ENCODE data around the gene KRTAP5-6. TPM values are rescaled to one million over a fixed set of nuclear protein-coding genes. Genes with fewer than 3 reads are reported as not detected.

KRTAP5-6 gene, protein sequence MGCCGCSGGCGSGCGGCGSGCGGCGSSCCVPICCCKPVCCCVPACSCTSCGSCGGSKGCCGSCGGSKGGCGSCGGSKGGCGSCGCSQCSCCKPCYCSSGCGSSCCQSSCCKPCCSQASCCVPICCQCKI
- not detected for polyA plus RNA-seq

DNA sequence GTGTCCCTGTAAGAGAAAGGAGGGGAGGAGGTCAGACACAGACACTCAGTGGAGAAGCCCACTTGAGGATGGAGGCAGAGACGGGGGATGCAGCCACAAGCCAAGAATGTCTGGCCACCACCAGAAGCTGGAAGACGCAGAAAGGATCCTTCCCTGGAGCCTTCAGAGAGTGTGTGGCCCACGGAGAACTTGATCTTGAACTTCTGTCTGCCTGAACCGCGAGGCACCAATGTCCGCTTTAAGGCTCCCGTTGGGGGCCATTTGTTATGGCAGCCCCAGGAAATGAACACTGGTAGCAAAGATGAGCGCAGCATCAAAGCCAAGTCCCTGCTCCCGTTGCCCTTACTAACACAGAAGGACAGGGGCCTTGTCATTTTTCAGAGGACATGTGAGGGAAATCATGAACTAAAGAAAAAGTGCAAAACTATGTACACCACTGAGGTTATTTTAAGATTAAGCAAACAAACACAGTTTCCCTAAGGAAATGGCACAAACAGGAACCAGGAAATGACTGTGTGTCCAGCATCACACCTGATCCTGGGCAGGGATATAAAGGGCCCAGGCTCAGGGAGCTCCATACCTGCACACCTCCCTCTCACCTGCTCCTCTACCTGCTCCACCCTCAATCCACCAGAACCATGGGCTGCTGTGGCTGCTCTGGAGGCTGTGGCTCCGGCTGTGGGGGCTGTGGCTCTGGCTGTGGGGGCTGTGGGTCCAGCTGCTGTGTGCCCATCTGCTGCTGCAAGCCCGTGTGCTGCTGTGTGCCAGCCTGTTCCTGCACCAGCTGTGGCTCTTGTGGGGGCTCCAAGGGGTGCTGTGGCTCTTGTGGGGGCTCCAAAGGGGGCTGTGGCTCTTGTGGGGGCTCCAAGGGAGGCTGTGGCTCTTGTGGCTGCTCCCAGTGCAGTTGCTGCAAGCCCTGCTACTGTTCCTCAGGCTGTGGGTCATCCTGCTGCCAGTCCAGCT lies at the start of gene KRTAP5-6:
Gene KRTAP5-6 (plus strand): TSS at position 588 of the 963 bp plus-strand sequence. CDS start 51 bp downstream, at position 639.
- Histone ChIP-seq H3K4me1 (ENCODE audit: control insufficient read depth in 2 of 2, insufficient read depth in 2 of 2, low read length in 1 of 2) (peaks cover 0 to 4% of the 10 kb centered on the region in 2 donors), H3K27ac (ENCODE audit: low read depth in 2 of 2, low read length in 1 of 2) (no peak within 1 kb of the TSS), H3K27me3 (ENCODE audit: control insufficient read depth in 1 of 2, insufficient read depth in 2 of 2, low read length in 2 of 2) (no peaks in the 10 kb centered on the region), H3K4me3 (ENCODE audit: low read depth in 1 of 2, low read length in 2 of 2) (no peak within 1 kb of the TSS), H3K36me3 (ENCODE audit: control insufficient read depth in 2 of 2, insufficient read depth in 2 of 2, low read length in 1 of 2) (no peaks in the 10 kb centered on the region), H3K9me3 (ENCODE audit: control insufficient read depth in 2 of 2, insufficient read depth in 1 of 2, low read depth in 1 of 2, low read length in 1 of 2) (no peaks in the 10 kb centered on the region)
- 85 to 87% methylated on average over 11 of the region's 11 CpGs for WGBS, 2 donors

- Histone ChIP-seq H3K9me3 (ENCODE audit: control insufficient read depth in 2 of 2, insufficient read depth in 1 of 2, low read depth in 1 of 2, low read length in 1 of 2) (no peaks in the 10 kb centered on the region), H3K36me3 (ENCODE audit: control insufficient read depth in 2 of 2, insufficient read depth in 2 of 2, low read length in 1 of 2) (no peaks in the 10 kb centered on the region), H3K27ac (ENCODE audit: low read depth in 2 of 2, low read length in 1 of 2) (no peak overlapping the region), H3K4me3 (ENCODE audit: low read depth in 1 of 2, low read length in 2 of 2) (no peak overlapping the region), H3K27me3 (ENCODE audit: control insufficient read depth in 1 of 2, insufficient read depth in 2 of 2, low read length in 2 of 2) (no peaks in the 10 kb centered on the region), H3K4me1 (ENCODE audit: control insufficient read depth in 2 of 2, insufficient read depth in 2 of 2, low read length in 1 of 2) (peaks cover 0 to 6% of the 10 kb centered on the region in 2 donors)
- 89 to 91% methylated on average over 35 of the region's 35 CpGs for WGBS, 2 donors
These were observed 48.9 kb upstream of the KRTAP5-6 start for GRCh38 chr11:1647901-1648652.

GRCh38 chr11:1648653-1649420 lies 48.2 kb upstream of the KRTAP5-6 start:
- H3K9me3 ChIP-seq (ENCODE audit: control insufficient read depth in 2 of 2, insufficient read depth in 1 of 2, low read depth in 1 of 2, low read length in 1 of 2) = no peaks in the 10 kb centered on the region
- H3K36me3 ChIP-seq (ENCODE audit: control insufficient read depth in 2 of 2, insufficient read depth in 2 of 2, low read length in 1 of 2) = no peaks in the 10 kb centered on the region
- WGBS, 2 donors = 86 to 90% methylated on average over 28 of the region's 28 CpGs
- no peaks in the 10 kb centered on the region for H3K27me3 ChIP-seq (ENCODE audit: control insufficient read depth in 1 of 2, insufficient read depth in 2 of 2, low read length in 2 of 2)
- peaks cover 0 to 6% of the 10 kb centered on the region in 2 donors for H3K4me1 ChIP-seq (ENCODE audit: control insufficient read depth in 2 of 2, insufficient read depth in 2 of 2, low read length in 1 of 2)
- H3K4me3 ChIP-seq (ENCODE audit: low read depth in 1 of 2, low read length in 2 of 2) = no peak overlapping the region
- no peak overlapping the region for H3K27ac ChIP-seq (ENCODE audit: low read depth in 2 of 2, low read length in 1 of 2)

GRCh38 chr11:1650034-1650917 lies 46.7 kb upstream of the KRTAP5-6 start:
- H3K36me3 ChIP-seq (ENCODE audit: control insufficient read depth in 2 of 2, insufficient read depth in 2 of 2, low read length in 1 of 2) = no peaks in the 10 kb centered on the region
- H3K27me3 ChIP-seq (ENCODE audit: control insufficient read depth in 1 of 2, insufficient read depth in 2 of 2, low read length in 2 of 2) = no peaks in the 10 kb centered on the region
- peaks cover 0 to 6% of the 10 kb centered on the region in 2 donors for H3K4me1 ChIP-seq (ENCODE audit: control insufficient read depth in 2 of 2, insufficient read depth in 2 of 2, low read length in 1 of 2)
- H3K4me3 ChIP-seq (ENCODE audit: low read depth in 1 of 2, low read length in 2 of 2) = no peak overlapping the region
- H3K27ac ChIP-seq (ENCODE audit: low read depth in 2 of 2, low read length in 1 of 2) = no peak overlapping the region
- 52 to 66% methylated on average over 15 of the region's 15 CpGs for WGBS, 2 donors
- no peaks in the 10 kb centered on the region for H3K9me3 ChIP-seq (ENCODE audit: control insufficient read depth in 2 of 2, insufficient read depth in 1 of 2, low read depth in 1 of 2, low read length in 1 of 2)

- H3K4me1 ChIP-seq (ENCODE audit: control insufficient read depth in 2 of 2, insufficient read depth in 2 of 2, low read length in 1 of 2) = peaks cover 0 to 8% of the 10 kb centered on the region in 2 donors
- 74 to 75% methylated on average over 5 of the region's 5 CpGs for WGBS, 2 donors
- no peak overlapping the region for H3K27ac ChIP-seq (ENCODE audit: low read depth in 2 of 2, low read length in 1 of 2)
- H3K27me3 ChIP-seq (ENCODE audit: control insufficient read depth in 1 of 2, insufficient read depth in 2 of 2, low read length in 2 of 2) = no peaks in the 10 kb centered on the region
- no peaks in the 10 kb centered on the region for H3K9me3 ChIP-seq (ENCODE audit: control insufficient read depth in 2 of 2, insufficient read depth in 1 of 2, low read depth in 1 of 2, low read length in 1 of 2)
- H3K36me3 ChIP-seq (ENCODE audit: control insufficient read depth in 2 of 2, insufficient read depth in 2 of 2, low read length in 1 of 2) = no peaks in the 10 kb centered on the region
- no peak overlapping the region for H3K4me3 ChIP-seq (ENCODE audit: low read depth in 1 of 2, low read length in 2 of 2)
These were observed 46.1 kb upstream of the KRTAP5-6 start for GRCh38 chr11:1650918-1651262.

GRCh38 chr11:1651411-1651980 lies 45.5 kb upstream of the KRTAP5-6 start:
- Histone ChIP-seq H3K4me3 (ENCODE audit: low read depth in 1 of 2, low read length in 2 of 2) (no peak overlapping the region), H3K4me1 (ENCODE audit: control insufficient read depth in 2 of 2, insufficient read depth in 2 of 2, low read length in 1 of 2) (peaks cover 0 to 8% of the 10 kb centered on the region in 2 donors), H3K27ac (ENCODE audit: low read depth in 2 of 2, low read length in 1 of 2) (no peak overlapping the region), H3K27me3 (ENCODE audit: control insufficient read depth in 1 of 2, insufficient read depth in 2 of 2, low read length in 2 of 2) (no peaks in the 10 kb centered on the region), H3K9me3 (ENCODE audit: control insufficient read depth in 2 of 2, insufficient read depth in 1 of 2, low read depth in 1 of 2, low read length in 1 of 2) (no peaks in the 10 kb centered on the region), H3K36me3 (ENCODE audit: control insufficient read depth in 2 of 2, insufficient read depth in 2 of 2, low read length in 1 of 2) (no peaks in the 10 kb centered on the region)
- WGBS, 2 donors = 85 to 89% methylated on average over 7 of the region's 7 CpGs

GRCh38 chr11:1652026-1652425 lies 45.0 kb upstream of the KRTAP5-6 start:
- Histone ChIP-seq H3K36me3 (ENCODE audit: control insufficient read depth in 2 of 2, insufficient read depth in 2 of 2, low read length in 1 of 2) (no peaks in the 10 kb centered on the region), H3K4me1 (ENCODE audit: control insufficient read depth in 2 of 2, insufficient read depth in 2 of 2, low read length in 1 of 2) (peaks cover 0 to 8% of the 10 kb centered on the region in 2 donors), H3K9me3 (ENCODE audit: control insufficient read depth in 2 of 2, insufficient read depth in 1 of 2, low read depth in 1 of 2, low read length in 1 of 2) (no peaks in the 10 kb centered on the region), H3K27ac (ENCODE audit: low read depth in 2 of 2, low read length in 1 of 2) (no peak overlapping the region), H3K27me3 (ENCODE audit: control insufficient read depth in 1 of 2, insufficient read depth in 2 of 2, low read length in 2 of 2) (no peaks in the 10 kb centered on the region), H3K4me3 (ENCODE audit: low read depth in 1 of 2, low read length in 2 of 2) (no peak overlapping the region)
- WGBS, 2 donors = 79 to 81% methylated on average over 19 of the region's 19 CpGs

DNA sequence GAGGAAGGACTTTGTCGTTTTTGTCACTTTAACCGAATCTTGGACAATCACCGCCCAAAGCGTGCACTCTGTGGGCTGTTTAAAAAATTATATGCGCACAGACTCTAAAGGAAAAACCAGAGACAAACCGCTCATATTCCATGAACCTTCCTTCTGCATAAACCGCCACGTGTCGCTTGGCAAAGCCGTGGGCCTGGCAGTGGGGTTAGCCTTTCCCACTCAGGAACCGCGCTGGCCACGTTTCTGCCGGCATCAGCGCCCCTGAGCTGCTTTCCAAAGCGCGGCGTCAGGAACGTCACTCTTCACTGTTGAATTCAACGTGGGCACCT lies 44.6 kb upstream of the KRTAP5-6 start:
- H3K9me3 ChIP-seq (ENCODE audit: control insufficient read depth in 2 of 2, insufficient read depth in 1 of 2, low read depth in 1 of 2, low read length in 1 of 2) = no peaks in the 10 kb centered on the region
- H3K27me3 ChIP-seq (ENCODE audit: control insufficient read depth in 1 of 2, insufficient read depth in 2 of 2, low read length in 2 of 2) = no peaks in the 10 kb centered on the region
- H3K4me3 ChIP-seq (ENCODE audit: low read depth in 1 of 2, low read length in 2 of 2) = no peak overlapping the region
- peaks cover 0 to 8% of the 10 kb centered on the region in 2 donors for H3K4me1 ChIP-seq (ENCODE audit: control insufficient read depth in 2 of 2, insufficient read depth in 2 of 2, low read length in 1 of 2)
- H3K36me3 ChIP-seq (ENCODE audit: control insufficient read depth in 2 of 2, insufficient read depth in 2 of 2, low read length in 1 of 2) = no peaks in the 10 kb centered on the region
- H3K27ac ChIP-seq (ENCODE audit: low read depth in 2 of 2, low read length in 1 of 2) = no peak overlapping the region
- WGBS, 2 donors = 47 to 50% methylated on average over 20 of the region's 20 CpGs
